Suppressor macrophage treated with lipopolysaccharide for 1 hour (primary cell): Measurements from ENCODE around the gene TMEM179.
A peak's percentile ranks its signal among the peaks of the same experiment; 100 is the strongest.
"Not testable (repeated sequence)": the region's sequence is repeated elsewhere in the genome, so short reads cannot be mapped to it uniquely, and the experiment has no call there.

Source experiments
- DNase-seq, 3 donors: peaks; one replicate each; pipeline ENCODE4 v3.0.0-alpha.2; 2020 to 2022

Gene TMEM179

GRCh38 chr14:104604458-104605449 is at the start of gene TMEM179:
TMEM179 (minus strand) TSS chr14:104604772; CDS start chr14:104604741, 31 bp downstream.
- peak in 2 of 3 donors; percentile 5 to 46 for DNase-seq

GRCh38 chr14:104654119-104654518 is 49.5 kb upstream of the TMEM179 start:
- no peak for DNase-seq

GRCh38 chr14:104653130-104653920 is 48.8 kb upstream of the TMEM179 start:
- not testable (repeated sequence) for DNase-seq

GRCh38 chr14:104652386-104652785 is 47.8 kb upstream of the TMEM179 start:
- DNase-seq = no peak

GRCh38 chr14:104651876-104652260 is 47.3 kb upstream of the TMEM179 start:
- DNase-seq = no peak

- DNase-seq = no peak
These were observed 46.7 kb upstream of the TMEM179 start for GRCh38 chr14:104650981-104651875.

GRCh38 chr14:104650057-104650980 is 45.7 kb upstream of the TMEM179 start:
- DNase-seq = peak; percentile 56 to 71 (median 64)

GRCh38 chr14:104647467-104648043 is 43.0 kb upstream of the TMEM179 start:
- peak; percentile 48 to 75 (median 74) for DNase-seq

- peak; percentile 35 to 60 (median 56) for DNase-seq
These were observed 40.2 kb upstream of the TMEM179 start for GRCh38 chr14:104644656-104645378.

- no peak for DNase-seq
These were observed 39.6 kb upstream of the TMEM179 start for GRCh38 chr14:104644091-104644635.

- no peak for DNase-seq
These were observed 38.7 kb upstream of the TMEM179 start for GRCh38 chr14:104643306-104643705.

- DNase-seq = no peak
These were observed 37.9 kb upstream of the TMEM179 start for GRCh38 chr14:104642540-104642868.

GRCh38 chr14:104641753-104642539 is 37.4 kb upstream of the TMEM179 start:
- peak in 1 of 3 donors; percentile 24 for DNase-seq

- no peak for DNase-seq
These were observed 36.1 kb upstream of the TMEM179 start for GRCh38 chr14:104640681-104641080.

- peak; percentile 64 to 86 (median 74) for DNase-seq
These were observed 35.4 kb upstream of the TMEM179 start for GRCh38 chr14:104639885-104640548.

GRCh38 chr14:104639471-104639870 is 34.9 kb upstream of the TMEM179 start:
- DNase-seq = no peak

- no peak for DNase-seq
These were observed 34.4 kb upstream of the TMEM179 start for GRCh38 chr14:104638927-104639450.

- DNase-seq = no peak
These were observed 33.6 kb upstream of the TMEM179 start for GRCh38 chr14:104638190-104638589.
